NB4 (cell line): ENCODE results near the gene FMNL2.

Experiments
- DNase-seq: peaks from one replicate; pipeline ENCODE4 v3.0.0; 2010; ENCODE audit warnings: low read depth
- H3K4me3 ChIP-seq: one replicate; pipeline ENCODE4 v1.5.1; 2011; ENCODE audit warnings: mild to moderate bottlenecking, low read depth, low read length, moderate library complexity
- CTCF ChIP-seq: IDR thresholded peaks from one replicate; pipeline ENCODE4 v1.5.1; 2012; ENCODE audit warnings: low read depth, low read length
- MYC ChIP-seq: IDR thresholded peaks from 2 replicates; pipeline ENCODE4 v1.6.1; 2011; ENCODE audit warnings: low read depth, low read length
- POLR2A ChIP-seq: IDR thresholded peaks from 2 replicates; pipeline ENCODE4 v1.6.1; 2011; ENCODE audit warnings: mild to moderate bottlenecking; ENCODE audit not compliant: insufficient read length; ENCODE audit errors: extremely low read depth
- TF ChIP-seq, protein P1 (sequence below): IDR thresholded peaks from 2 replicates; pipeline ENCODE4 v1.6.1; 2011; ENCODE audit warnings: low read depth, low read length

The FMNL2 gene

DNA sequence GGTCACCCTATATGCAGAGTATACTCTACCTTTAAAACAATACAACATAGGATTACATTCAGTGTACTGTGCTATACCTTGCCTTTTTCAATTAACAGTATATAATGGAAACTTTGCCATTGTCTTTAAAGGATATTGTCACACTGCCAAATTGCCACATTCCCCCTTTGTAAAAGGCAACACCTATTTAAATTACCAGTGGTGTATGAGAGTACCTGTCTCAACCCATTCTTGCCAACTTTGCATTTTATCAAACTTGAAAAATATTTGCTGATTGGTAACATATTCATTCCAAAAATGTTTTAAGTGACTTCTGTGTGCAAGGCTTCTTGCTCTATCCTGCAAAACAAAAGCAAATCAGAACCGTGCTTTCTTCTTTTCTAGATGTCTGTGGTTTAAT lies 92.9 kb downstream of the FMNL2 start:
- H3K4me3 ChIP-seq = no peak overlapping the region
- TF ChIP-seq POLR2A = no peak
- TF ChIP-seq, protein P1, sequence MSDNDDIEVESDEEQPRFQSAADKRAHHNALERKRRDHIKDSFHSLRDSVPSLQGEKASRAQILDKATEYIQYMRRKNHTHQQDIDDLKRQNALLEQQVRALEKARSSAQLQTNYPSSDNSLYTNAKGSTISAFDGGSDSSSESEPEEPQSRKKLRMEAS = no peak
- no peak for TF ChIP-seq CTCF
- no peak for TF ChIP-seq MYC
- DNase-seq = no peak

DNA sequence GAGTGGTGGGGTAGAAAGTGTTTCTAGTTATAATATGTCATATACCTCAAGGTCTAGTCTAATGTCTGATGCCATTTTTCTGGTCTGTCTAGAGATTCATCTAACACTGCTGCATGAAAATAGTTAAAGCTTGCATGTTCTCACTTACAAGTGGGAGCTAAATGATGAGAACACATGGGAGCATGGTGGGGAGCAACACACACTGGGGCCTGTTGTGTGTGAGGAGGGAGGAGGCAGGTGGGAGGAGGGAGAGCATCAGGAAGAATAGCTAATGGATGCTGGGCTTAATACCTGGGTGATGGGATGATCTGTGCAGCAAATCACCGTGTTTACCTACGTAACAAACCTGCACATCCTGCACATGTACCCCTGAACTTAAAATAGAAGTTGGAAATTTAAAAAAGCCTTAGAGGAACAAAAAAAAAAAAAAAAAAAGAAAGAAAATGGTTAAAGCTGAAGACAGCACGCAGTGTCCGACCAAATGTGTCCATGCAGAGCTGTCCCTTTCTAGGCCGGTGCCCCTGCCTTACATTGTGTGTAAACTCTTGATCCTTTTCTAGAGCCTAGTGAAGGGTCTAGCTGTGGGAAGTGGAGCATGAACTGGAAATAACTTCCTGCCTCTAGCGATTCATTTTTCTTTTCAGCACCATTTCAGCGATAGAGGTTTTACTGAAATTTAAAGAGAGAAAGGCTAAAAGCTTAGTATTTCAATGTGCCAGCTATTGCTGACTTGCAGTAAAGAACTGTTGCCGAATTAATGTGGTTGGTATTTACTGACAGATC lies 94.0 kb downstream of the FMNL2 start:
- DNase-seq = no peak
- TF ChIP-seq POLR2A = no peak
- H3K4me3 ChIP-seq = no peak overlapping the region

- TF ChIP-seq POLR2A (no peak), MYC (no peak), CTCF (no peak)
- TF ChIP-seq, protein P1 = no peak
- no peak for DNase-seq
- no peak overlapping the region for H3K4me3 ChIP-seq
Measured at GRCh38 chr2:152430876-152431275, 95.9 kb downstream of the FMNL2 start.

DNA sequence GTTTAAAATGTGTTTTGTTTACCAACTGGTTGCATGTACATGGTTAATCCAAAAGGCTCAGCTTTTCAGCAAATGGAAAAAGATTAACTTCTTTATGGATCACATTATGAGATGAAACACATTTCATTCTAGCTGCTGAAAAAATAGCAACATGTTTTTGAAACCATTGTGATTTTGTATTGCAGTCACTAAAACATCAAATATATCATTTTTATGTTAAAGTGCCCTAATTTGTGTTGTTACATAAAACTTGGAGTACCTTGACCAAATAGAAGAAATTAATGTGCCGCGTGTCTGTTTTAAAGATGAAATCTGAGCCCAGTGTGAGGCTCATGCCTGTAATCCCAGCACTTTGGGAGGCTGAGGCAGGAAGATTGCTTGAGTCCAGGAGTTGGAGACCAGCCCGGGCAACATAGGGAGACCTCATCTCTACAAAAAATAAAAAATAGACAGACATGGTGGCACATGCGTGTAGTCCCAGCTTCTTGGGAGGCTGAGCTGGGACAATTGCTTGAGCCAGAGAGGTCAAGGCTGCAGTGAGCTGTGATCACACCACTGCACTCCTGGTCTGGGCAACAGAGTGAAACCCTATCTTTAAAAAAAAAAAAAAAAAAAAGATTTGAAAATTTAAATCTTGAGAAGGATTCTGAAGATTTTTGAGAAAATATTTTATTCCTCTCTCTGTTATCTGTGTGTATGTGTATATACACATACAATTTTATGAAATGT lies 96.6 kb downstream of the FMNL2 start:
- DNase-seq = no peak
- TF ChIP-seq, protein P1 = no peak
- TF ChIP-seq MYC (no peak), POLR2A (no peak), CTCF (no peak)
- H3K4me3 ChIP-seq = no peak overlapping the region

- no peak overlapping the region for H3K4me3 ChIP-seq
- DNase-seq = peak; percentile 83
- TF ChIP-seq CTCF (no peak), MYC (peak; percentile 47; the same call in 1 of the 2 replicates)
- TF ChIP-seq, protein P1 = peak; percentile 66
Measured at GRCh38 chr2:152432206-152432653, 97.3 kb downstream of the FMNL2 start.

- no peak for TF ChIP-seq POLR2A
- TF ChIP-seq MYC = no peak
- no peak for TF ChIP-seq CTCF
- TF ChIP-seq, protein P1 = no peak
- no peak for DNase-seq
- H3K4me3 ChIP-seq = no peak overlapping the region
Measured at GRCh38 chr2:152432765-152433164, 97.8 kb downstream of the FMNL2 start.
